ENCODE data around the gene STAB1. TPM values are rescaled to one million over a fixed set of nuclear protein-coding genes. Genes with fewer than 3 reads are reported as not detected.

Gene STAB1
- total and polyA plus RNA-seq, 2 of the 8 experiments (the other 6 are each of a cell fraction or from before 2014, with no cell fraction given) = 1.0 to 1.9 TPM

DNA sequence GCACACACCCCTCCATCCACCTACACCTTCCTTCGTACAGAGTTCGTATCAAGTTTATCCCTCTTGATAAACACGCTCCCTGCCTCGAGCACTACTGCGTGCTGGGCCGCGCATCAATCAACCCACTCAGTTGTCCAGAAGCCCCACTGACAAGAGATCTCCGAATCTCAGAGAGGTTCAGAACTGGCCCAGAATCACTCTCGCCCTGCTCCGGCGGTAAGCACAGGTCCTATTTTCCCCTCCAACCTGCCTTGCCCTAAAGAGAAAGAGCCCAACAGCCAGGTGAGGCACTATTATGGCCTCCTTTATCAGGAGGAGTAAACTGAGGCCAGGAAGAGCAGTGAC, 40.2 kb upstream of the STAB1 start (continued):
- TF ChIP-seq, protein P1, sequence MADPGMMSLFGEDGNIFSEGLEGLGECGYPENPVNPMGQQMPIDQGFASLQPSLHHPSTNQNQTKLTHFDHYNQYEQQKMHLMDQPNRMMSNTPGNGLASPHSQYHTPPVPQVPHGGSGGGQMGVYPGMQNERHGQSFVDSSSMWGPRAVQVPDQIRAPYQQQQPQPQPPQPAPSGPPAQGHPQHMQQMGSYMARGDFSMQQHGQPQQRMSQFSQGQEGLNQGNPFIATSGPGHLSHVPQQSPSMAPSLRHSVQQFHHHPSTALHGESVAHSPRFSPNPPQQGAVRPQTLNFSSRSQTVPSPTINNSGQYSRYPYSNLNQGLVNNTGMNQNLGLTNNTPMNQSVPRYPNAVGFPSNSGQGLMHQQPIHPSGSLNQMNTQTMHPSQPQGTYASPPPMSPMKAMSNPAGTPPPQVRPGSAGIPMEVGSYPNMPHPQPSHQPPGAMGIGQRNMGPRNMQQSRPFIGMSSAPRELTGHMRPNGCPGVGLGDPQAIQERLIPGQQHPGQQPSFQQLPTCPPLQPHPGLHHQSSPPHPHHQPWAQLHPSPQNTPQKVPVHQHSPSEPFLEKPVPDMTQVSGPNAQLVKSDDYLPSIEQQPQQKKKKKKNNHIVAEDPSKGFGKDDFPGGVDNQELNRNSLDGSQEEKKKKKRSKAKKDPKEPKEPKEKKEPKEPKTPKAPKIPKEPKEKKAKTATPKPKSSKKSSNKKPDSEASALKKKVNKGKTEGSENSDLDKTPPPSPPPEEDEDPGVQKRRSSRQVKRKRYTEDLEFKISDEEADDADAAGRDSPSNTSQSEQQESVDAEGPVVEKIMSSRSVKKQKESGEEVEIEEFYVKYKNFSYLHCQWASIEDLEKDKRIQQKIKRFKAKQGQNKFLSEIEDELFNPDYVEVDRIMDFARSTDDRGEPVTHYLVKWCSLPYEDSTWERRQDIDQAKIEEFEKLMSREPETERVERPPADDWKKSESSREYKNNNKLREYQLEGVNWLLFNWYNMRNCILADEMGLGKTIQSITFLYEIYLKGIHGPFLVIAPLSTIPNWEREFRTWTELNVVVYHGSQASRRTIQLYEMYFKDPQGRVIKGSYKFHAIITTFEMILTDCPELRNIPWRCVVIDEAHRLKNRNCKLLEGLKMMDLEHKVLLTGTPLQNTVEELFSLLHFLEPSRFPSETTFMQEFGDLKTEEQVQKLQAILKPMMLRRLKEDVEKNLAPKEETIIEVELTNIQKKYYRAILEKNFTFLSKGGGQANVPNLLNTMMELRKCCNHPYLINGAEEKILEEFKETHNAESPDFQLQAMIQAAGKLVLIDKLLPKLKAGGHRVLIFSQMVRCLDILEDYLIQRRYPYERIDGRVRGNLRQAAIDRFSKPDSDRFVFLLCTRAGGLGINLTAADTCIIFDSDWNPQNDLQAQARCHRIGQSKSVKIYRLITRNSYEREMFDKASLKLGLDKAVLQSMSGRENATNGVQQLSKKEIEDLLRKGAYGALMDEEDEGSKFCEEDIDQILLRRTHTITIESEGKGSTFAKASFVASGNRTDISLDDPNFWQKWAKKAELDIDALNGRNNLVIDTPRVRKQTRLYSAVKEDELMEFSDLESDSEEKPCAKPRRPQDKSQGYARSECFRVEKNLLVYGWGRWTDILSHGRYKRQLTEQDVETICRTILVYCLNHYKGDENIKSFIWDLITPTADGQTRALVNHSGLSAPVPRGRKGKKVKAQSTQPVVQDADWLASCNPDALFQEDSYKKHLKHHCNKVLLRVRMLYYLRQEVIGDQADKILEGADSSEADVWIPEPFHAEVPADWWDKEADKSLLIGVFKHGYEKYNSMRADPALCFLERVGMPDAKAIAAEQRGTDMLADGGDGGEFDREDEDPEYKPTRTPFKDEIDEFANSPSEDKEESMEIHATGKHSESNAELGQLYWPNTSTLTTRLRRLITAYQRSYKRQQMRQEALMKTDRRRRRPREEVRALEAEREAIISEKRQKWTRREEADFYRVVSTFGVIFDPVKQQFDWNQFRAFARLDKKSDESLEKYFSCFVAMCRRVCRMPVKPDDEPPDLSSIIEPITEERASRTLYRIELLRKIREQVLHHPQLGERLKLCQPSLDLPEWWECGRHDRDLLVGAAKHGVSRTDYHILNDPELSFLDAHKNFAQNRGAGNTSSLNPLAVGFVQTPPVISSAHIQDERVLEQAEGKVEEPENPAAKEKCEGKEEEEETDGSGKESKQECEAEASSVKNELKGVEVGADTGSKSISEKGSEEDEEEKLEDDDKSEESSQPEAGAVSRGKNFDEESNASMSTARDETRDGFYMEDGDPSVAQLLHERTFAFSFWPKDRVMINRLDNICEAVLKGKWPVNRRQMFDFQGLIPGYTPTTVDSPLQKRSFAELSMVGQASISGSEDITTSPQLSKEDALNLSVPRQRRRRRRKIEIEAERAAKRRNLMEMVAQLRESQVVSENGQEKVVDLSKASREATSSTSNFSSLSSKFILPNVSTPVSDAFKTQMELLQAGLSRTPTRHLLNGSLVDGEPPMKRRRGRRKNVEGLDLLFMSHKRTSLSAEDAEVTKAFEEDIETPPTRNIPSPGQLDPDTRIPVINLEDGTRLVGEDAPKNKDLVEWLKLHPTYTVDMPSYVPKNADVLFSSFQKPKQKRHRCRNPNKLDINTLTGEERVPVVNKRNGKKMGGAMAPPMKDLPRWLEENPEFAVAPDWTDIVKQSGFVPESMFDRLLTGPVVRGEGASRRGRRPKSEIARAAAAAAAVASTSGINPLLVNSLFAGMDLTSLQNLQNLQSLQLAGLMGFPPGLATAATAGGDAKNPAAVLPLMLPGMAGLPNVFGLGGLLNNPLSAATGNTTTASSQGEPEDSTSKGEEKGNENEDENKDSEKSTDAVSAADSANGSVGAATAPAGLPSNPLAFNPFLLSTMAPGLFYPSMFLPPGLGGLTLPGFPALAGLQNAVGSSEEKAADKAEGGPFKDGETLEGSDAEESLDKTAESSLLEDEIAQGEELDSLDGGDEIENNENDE (IDR thresholded peaks at IDR 0.05; ENCODE audit: insufficient replicate concordance, low read length) = no peak
